H1 (cell line): Measurements from ENCODE around the gene ORAI3. TPM values are rescaled to one million over a fixed set of nuclear protein-coding genes. Genes with fewer than 3 reads are reported as not detected.

Experiments used
- BCL11A ChIP-seq, 2 experiments: IDR thresholded peaks; one replicate each; pipeline ENCODE4 v1.6.1; 2011; ENCODE audit warnings: low read depth in 2 of 2, low read length in 2 of 2, mild to moderate bottlenecking in 2 of 2
- JUN ChIP-seq: IDR thresholded peaks from 2 replicates; pipeline ENCODE4 v1.6.1; 2011; ENCODE audit warnings: low read depth, mild to moderate bottlenecking, improper control_type of control experiment, low read length
- MAX ChIP-seq: IDR thresholded peaks from 2 replicates; pipeline ENCODE4 v1.6.1; 2012; ENCODE audit warnings: inconsistent platforms
- NRF1 ChIP-seq: IDR thresholded peaks from 2 replicates; pipeline ENCODE4 v1.6.1; 2011; ENCODE audit warnings: mild to moderate bottlenecking, low read depth, low read length, improper control_type of control experiment
- PHF8 ChIP-seq: fragments of 200-600 bp; sonication (generic); conservative IDR thresholded peaks from 2 replicates; pipeline ENCODE4 v1.7.1; 2012; ENCODE audit warnings: low read depth, mild to moderate bottlenecking, inconsistent platforms, low read length, moderate library complexity
- RBBP5 ChIP-seq: IDR thresholded peaks from 2 replicates; pipeline ENCODE4 v1.7.1; 2012; ENCODE audit warnings: low read depth, mild to moderate bottlenecking, inconsistent platforms, low read length, moderate library complexity, borderline replicate concordance
- RXRA ChIP-seq: IDR thresholded peaks from 2 replicates; pipeline ENCODE4 v1.6.1; 2011; ENCODE audit warnings: low read depth, mild to moderate bottlenecking, low read length, moderate library complexity; ENCODE audit not compliant: insufficient read depth
- SIN3A ChIP-seq, 2 experiments: IDR thresholded peaks in 1 of 2; conservative IDR thresholded peaks in 1 of 2; 2 replicates each; pipeline ENCODE4 v1.6.1; 2011 to 2012; ENCODE audit warnings: low read length in 2 of 2, improper control_type of control experiment in 1 of 2, low read depth in 1 of 2, mild to moderate bottlenecking in 1 of 2
- polyA plus RNA-seq, 7 experiments: library from polyadenylated mRNA; depleted of rRNA in 3 of 7; stranded (reverse) in 5 of 7; unstranded in 2 of 7; fragments of >200 nt in 5 of 7; fragments of 200-250 nt in 2 of 7; gene quantifications; 1 replicate in 5 of 7; 2 replicates in 1 of 7; 4 replicates in 1 of 7; pipeline versions ENCODE4 v1.2.1 to v1.2.3, GENCODE V29; 2011 to 2013; ENCODE audit warnings: missing spikeins in 2 of 7, mixed read lengths in 2 of 7
- total RNA-seq: library from RNA; stranded (reverse); fragmentation: NEBNext Ultra II Directional; extraction: Animal tissue kit (Norgen Biotek cat#: 25700); gene quantifications from 2 replicates; pipeline ENCODE4 v1.2.1, GENCODE V29; 2021

ORAI3 gene
- total and polyA plus RNA-seq, 2 of the 8 experiments (the other 6 are each of a cell fraction or from before 2014, with no cell fraction given): 8.7 to 24.5 TPM

GRCh38 chr16:30924076-30924912 is 24.6 kb upstream of the ORAI3 start (continued):
- TF ChIP-seq RBBP5 (0 out of 2 replicates have a peak, but pooled peaks have one; percentile 3), NRF1 (no peak), PHF8 (no peak; the same call in 1 of the 2 replicates), JUN (no peak), RXRA (no peak), BCL11A (IDR thresholded peaks at IDR 0.05; ENCODE audit: low read depth in 2 of 2, low read length in 2 of 2) (no peak), SIN3A (conservative IDR thresholded peaks at IDR 0.05 in 1 of 2, IDR thresholded peaks at IDR 0.05 in 1 of 2; ENCODE audit: low read depth in 1 of 2, low read length in 2 of 2) (no peak), MAX (0 out of 2 replicates have a peak, but pooled peaks have one; percentile 34)
